ENCODE results near the gene ITPR2.
"Not testable (repeated sequence)": the region's sequence is repeated elsewhere in the genome, so short reads cannot be mapped to it uniquely, and the experiment has no call there.

Gene ITPR2

DNA sequence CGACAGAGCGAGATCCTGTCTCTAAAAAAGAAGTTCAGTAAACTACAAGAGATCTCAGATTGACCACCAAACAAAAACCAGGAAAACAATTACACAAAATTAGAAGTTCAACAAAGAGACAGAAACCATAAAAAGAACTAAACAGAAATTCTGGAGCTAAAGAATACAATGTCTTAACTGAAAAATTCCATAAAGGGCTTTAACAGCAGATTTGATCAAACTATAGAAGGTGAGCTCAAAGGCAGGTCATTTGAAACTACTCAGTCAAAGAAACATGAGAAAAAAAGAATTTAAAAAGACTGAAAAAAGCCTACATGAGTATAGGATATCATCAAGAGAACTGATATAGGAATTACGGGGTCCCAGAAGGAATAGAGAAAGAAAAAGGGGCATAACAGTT lies 71.2 kb downstream of the ITPR2 start:
- no peak overlapping the region for H2AK5ac ChIP-seq (ENCODE audit: low read length, severe bottlenecking)
- H3K4me2 ChIP-seq (ENCODE audit: low read length, poor library complexity, severe bottlenecking), result no peak overlapping the region
- peaks cover 21% of the 10 kb centered on the region for H3K79me1 ChIP-seq (replicated peaks; ENCODE audit: low read length, poor library complexity, severe bottlenecking)
- no peak overlapping the region for H2BK15ac ChIP-seq (ENCODE audit: low read depth, poor library complexity, severe bottlenecking)
- H3K4ac ChIP-seq (ENCODE audit: low read depth in 1 of 2, low read length in 2 of 2), result no peak overlapping the region
- no peak overlapping the region for H2BK12ac ChIP-seq (ENCODE audit: low read length in 2 of 2)
- no peak overlapping the region for H3K23ac ChIP-seq (ENCODE audit: low read length in 2 of 2)
- H2AFZ ChIP-seq (ENCODE audit: low read depth, low read length), result no peak overlapping the region
- peaks cover 14% of the 10 kb centered on the region for H3K9me3 ChIP-seq (ENCODE audit: control insufficient read depth, low read length)
- H2BK120ac ChIP-seq (ENCODE audit: low read depth, low read length), result no peak overlapping the region
- no peak overlapping the region for H4K8ac ChIP-seq (ENCODE audit: low read length)
- no peaks in the 10 kb centered on the region for H3K27me3 ChIP-seq (ENCODE audit: control insufficient read depth in 1 of 2, insufficient read depth in 1 of 2, low read length in 2 of 2)
- no peak overlapping the region for H3K18ac ChIP-seq (ENCODE audit: low read depth in 1 of 2, low read length in 2 of 2)
- H2BK5ac ChIP-seq (ENCODE audit: low read depth, low read length, poor library complexity, severe bottlenecking), result no peak overlapping the region
- H3K4me1 ChIP-seq (ENCODE audit: control insufficient read depth, insufficient read depth, low read depth, low read length), result no peaks in the 10 kb centered on the region
- no peak for DNase-seq
- H3K14ac ChIP-seq (ENCODE audit: low read length in 2 of 2), result no peak overlapping the region
- no peak overlapping the region for H3K27ac ChIP-seq (ENCODE audit: low read length, poor library complexity, severe bottlenecking)
- no peak overlapping the region for H3K9ac ChIP-seq (ENCODE audit: low read length)
- H3K36me3 ChIP-seq (ENCODE audit: control insufficient read depth in 1 of 2, insufficient read depth in 2 of 2, low read depth in 1 of 2, low read length in 2 of 2), result no peaks in the 10 kb centered on the region
- WGBS, result 100% methylated on average over 2 of the region's 3 CpGs
- no peak overlapping the region for H4K91ac ChIP-seq (ENCODE audit: low read length)
- no peak overlapping the region for H3K4me3 ChIP-seq (ENCODE audit: insufficient read depth in 1 of 2, low read depth in 1 of 2, low read length in 2 of 2)

GRCh38 chr12:26760657-26761293 lies 72.2 kb downstream of the ITPR2 start:
- Histone ChIP-seq H3K9me3 (ENCODE audit: control insufficient read depth, low read length) (peaks cover 14% of the 10 kb centered on the region), H2BK12ac (ENCODE audit: low read length in 2 of 2) (no peak overlapping the region), H3K4me2 (ENCODE audit: low read length, poor library complexity, severe bottlenecking) (no peak overlapping the region), H2BK5ac (ENCODE audit: low read depth, low read length, poor library complexity, severe bottlenecking) (no peak overlapping the region), H3K18ac (ENCODE audit: low read depth in 1 of 2, low read length in 2 of 2) (no peak overlapping the region), H3K4me3 (ENCODE audit: insufficient read depth in 1 of 2, low read depth in 1 of 2, low read length in 2 of 2) (no peak overlapping the region), H3K4ac (ENCODE audit: low read depth in 1 of 2, low read length in 2 of 2) (no peak overlapping the region), H3K27ac (ENCODE audit: low read length, poor library complexity, severe bottlenecking) (no peak overlapping the region), H3K79me1 (replicated peaks; ENCODE audit: low read length, poor library complexity, severe bottlenecking) (peaks cover 24% of the 10 kb centered on the region), H3K9ac (ENCODE audit: low read length) (no peak overlapping the region), H2BK120ac (ENCODE audit: low read depth, low read length) (no peak overlapping the region), H2BK15ac (ENCODE audit: low read depth, poor library complexity, severe bottlenecking) (no peak overlapping the region), H2AFZ (ENCODE audit: low read depth, low read length) (no peak overlapping the region), H3K36me3 (ENCODE audit: control insufficient read depth in 1 of 2, insufficient read depth in 2 of 2, low read depth in 1 of 2, low read length in 2 of 2) (no peaks in the 10 kb centered on the region), H4K91ac (ENCODE audit: low read length) (no peak overlapping the region), H3K4me1 (ENCODE audit: control insufficient read depth, insufficient read depth, low read depth, low read length) (no peaks in the 10 kb centered on the region), H3K23ac (ENCODE audit: low read length in 2 of 2) (no peak overlapping the region), H3K14ac (ENCODE audit: low read length in 2 of 2) (no peak overlapping the region), H2AK5ac (ENCODE audit: low read length, severe bottlenecking) (no peak overlapping the region), H3K27me3 (ENCODE audit: control insufficient read depth in 1 of 2, insufficient read depth in 1 of 2, low read length in 2 of 2) (no peaks in the 10 kb centered on the region), H4K8ac (ENCODE audit: low read length) (no peak overlapping the region)
- WGBS, result 80% methylated on average over 2 of the region's 3 CpGs
- DNase-seq, result no peak

DNA sequence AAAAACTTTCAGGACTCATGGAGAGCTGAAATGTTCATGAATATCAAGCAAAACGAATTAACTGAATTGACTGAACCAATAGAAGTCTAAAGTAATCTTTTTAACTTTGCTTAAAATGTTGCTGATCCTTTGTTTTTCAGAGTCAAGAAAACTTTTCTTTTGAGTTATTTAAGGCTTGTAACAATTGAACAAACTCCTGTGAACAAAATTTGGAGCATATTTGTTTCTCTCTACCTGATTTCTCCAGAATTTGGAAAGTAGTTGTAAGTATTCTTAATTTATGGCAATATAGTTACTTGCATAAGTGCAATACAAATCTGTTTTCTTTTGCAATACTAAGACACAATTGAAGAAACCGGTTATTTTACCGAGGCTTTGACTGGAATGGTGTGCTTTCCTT lies 77.6 kb downstream of the ITPR2 start:
- not testable (repeated sequence) for H2AFZ ChIP-seq (ENCODE audit: low read depth, low read length); H3K18ac ChIP-seq (ENCODE audit: low read depth in 1 of 2, low read length in 2 of 2); H3K4me3 ChIP-seq (ENCODE audit: insufficient read depth in 1 of 2, low read depth in 1 of 2, low read length in 2 of 2); H3K4me1 ChIP-seq (ENCODE audit: control insufficient read depth, insufficient read depth, low read depth, low read length); H3K14ac ChIP-seq (ENCODE audit: low read length in 2 of 2); H2BK120ac ChIP-seq (ENCODE audit: low read depth, low read length); H4K8ac ChIP-seq (ENCODE audit: low read length); H3K27me3 ChIP-seq (ENCODE audit: control insufficient read depth in 1 of 2, insufficient read depth in 1 of 2, low read length in 2 of 2); H3K4ac ChIP-seq (ENCODE audit: low read depth in 1 of 2, low read length in 2 of 2); H2AK5ac ChIP-seq (ENCODE audit: low read length, severe bottlenecking); H4K91ac ChIP-seq (ENCODE audit: low read length); H2BK5ac ChIP-seq (ENCODE audit: low read depth, low read length, poor library complexity, severe bottlenecking); H3K27ac ChIP-seq (ENCODE audit: low read length, poor library complexity, severe bottlenecking); H2BK15ac ChIP-seq (ENCODE audit: low read depth, poor library complexity, severe bottlenecking); H3K36me3 ChIP-seq (ENCODE audit: control insufficient read depth in 1 of 2, insufficient read depth in 2 of 2, low read depth in 1 of 2, low read length in 2 of 2); H3K9me3 ChIP-seq (ENCODE audit: control insufficient read depth, low read length); H3K9ac ChIP-seq (ENCODE audit: low read length); H2BK12ac ChIP-seq (ENCODE audit: low read length in 2 of 2); DNase-seq; H3K4me2 ChIP-seq (ENCODE audit: low read length, poor library complexity, severe bottlenecking); H3K23ac ChIP-seq (ENCODE audit: low read length in 2 of 2)
- H3K79me1 ChIP-seq (replicated peaks; ENCODE audit: low read length, poor library complexity, severe bottlenecking), result peaks cover 26% of the 10 kb centered on the region
- 100% methylated on average over 3 of the region's 3 CpGs for WGBS

GRCh38 chr12:26754148-26754547 lies 78.8 kb downstream of the ITPR2 start:
- H3K4ac ChIP-seq (ENCODE audit: low read depth in 1 of 2, low read length in 2 of 2), result no peak overlapping the region
- DNase-seq, result no peak
- H4K91ac ChIP-seq (ENCODE audit: low read length), result no peak overlapping the region
- no peak overlapping the region for H2BK12ac ChIP-seq (ENCODE audit: low read length in 2 of 2)
- no peak overlapping the region for H2AK5ac ChIP-seq (ENCODE audit: low read length, severe bottlenecking)
- no peak overlapping the region for H3K18ac ChIP-seq (ENCODE audit: low read depth in 1 of 2, low read length in 2 of 2)
- peaks cover 25% of the 10 kb centered on the region for H3K79me1 ChIP-seq (replicated peaks; ENCODE audit: low read length, poor library complexity, severe bottlenecking)
- WGBS, result over 99% methylated on average over 3 of the region's 3 CpGs
- H3K9ac ChIP-seq (ENCODE audit: low read length), result no peak overlapping the region
- no peaks in the 10 kb centered on the region for H3K36me3 ChIP-seq (ENCODE audit: control insufficient read depth in 1 of 2, insufficient read depth in 2 of 2, low read depth in 1 of 2, low read length in 2 of 2)
- no peak overlapping the region for H2BK15ac ChIP-seq (ENCODE audit: low read depth, poor library complexity, severe bottlenecking)
- H3K27ac ChIP-seq (ENCODE audit: low read length, poor library complexity, severe bottlenecking), result no peak overlapping the region
- no peaks in the 10 kb centered on the region for H3K4me1 ChIP-seq (ENCODE audit: control insufficient read depth, insufficient read depth, low read depth, low read length)
- no peak overlapping the region for H3K4me3 ChIP-seq (ENCODE audit: insufficient read depth in 1 of 2, low read depth in 1 of 2, low read length in 2 of 2)
- H2BK5ac ChIP-seq (ENCODE audit: low read depth, low read length, poor library complexity, severe bottlenecking), result no peak overlapping the region
- H2AFZ ChIP-seq (ENCODE audit: low read depth, low read length), result no peak overlapping the region
- no peak overlapping the region for H2BK120ac ChIP-seq (ENCODE audit: low read depth, low read length)
- no peak overlapping the region for H4K8ac ChIP-seq (ENCODE audit: low read length)
- no peak overlapping the region for H3K14ac ChIP-seq (ENCODE audit: low read length in 2 of 2)
- no peak overlapping the region for H3K23ac ChIP-seq (ENCODE audit: low read length in 2 of 2)
- H3K4me2 ChIP-seq (ENCODE audit: low read length, poor library complexity, severe bottlenecking), result no peak overlapping the region
- no peaks in the 10 kb centered on the region for H3K27me3 ChIP-seq (ENCODE audit: control insufficient read depth in 1 of 2, insufficient read depth in 1 of 2, low read length in 2 of 2)
- no peaks in the 10 kb centered on the region for H3K9me3 ChIP-seq (ENCODE audit: control insufficient read depth, low read length)

All from mesenchymal stem cell (in vitro differentiated cells and primary cell).